Hypothalamus (tissue), 51 donors: ENCODE data around the gene CDKAL1.
A peak's percentile ranks its signal among the peaks of the same experiment; 100 is the strongest.
"Not testable (repeated sequence)": the region's sequence is repeated elsewhere in the genome, so short reads cannot be mapped to it uniquely, and the experiment has no call there.

Experiments
- DNase-seq, 51 donors: peaks; one replicate each; lab custom pipeline; 2025; lab: John Stamatoyannopoulos, UW

Gene CDKAL1

GRCh38 chr6:20907486-20908071, 373.3 kb downstream of the CDKAL1 start:
- DNase-seq, result peak in 1 of 51 donors; percentile 2

GRCh38 chr6:20909621-20910020, 375.4 kb downstream of the CDKAL1 start:
- no peak for DNase-seq

- no peak for DNase-seq
Measured at GRCh38 chr6:20911712-20912111, 377.5 kb downstream of the CDKAL1 start.

- no peak for DNase-seq
Measured at GRCh38 chr6:20915156-20915555, 380.9 kb downstream of the CDKAL1 start.

- DNase-seq, result no peak
Measured at GRCh38 chr6:20915626-20916025, 381.4 kb downstream of the CDKAL1 start.

GRCh38 chr6:20916086-20916485, 381.8 kb downstream of the CDKAL1 start:
- DNase-seq, result no peak

- no peak for DNase-seq
Measured at GRCh38 chr6:20918868-20919267, 384.6 kb downstream of the CDKAL1 start.

- DNase-seq, result no peak
Measured at GRCh38 chr6:20919677-20920385, 385.6 kb downstream of the CDKAL1 start.

GRCh38 chr6:20921578-20921977, 387.3 kb downstream of the CDKAL1 start:
- DNase-seq, result no peak

- DNase-seq, result no peak
Measured at GRCh38 chr6:20922743-20923142, 388.5 kb downstream of the CDKAL1 start.

GRCh38 chr6:20924094-20924493, 389.8 kb downstream of the CDKAL1 start:
- not testable (repeated sequence) for DNase-seq

- DNase-seq, result no peak
Measured at GRCh38 chr6:20924911-20925543, 390.8 kb downstream of the CDKAL1 start.

- DNase-seq, result no peak
Measured at GRCh38 chr6:20927130-20927860, 393.0 kb downstream of the CDKAL1 start.

- no peak for DNase-seq
Measured at GRCh38 chr6:20929283-20929682, 395.0 kb downstream of the CDKAL1 start.

GRCh38 chr6:20931093-20931492, 396.8 kb downstream of the CDKAL1 start:
- DNase-seq, result no peak

- DNase-seq, result no peak
Measured at GRCh38 chr6:20931772-20932171, 397.5 kb downstream of the CDKAL1 start.

GRCh38 chr6:20932284-20932683, 398.0 kb downstream of the CDKAL1 start:
- no peak for DNase-seq

- DNase-seq, result no peak
Measured at GRCh38 chr6:20933057-20933788, 399.0 kb downstream of the CDKAL1 start.

GRCh38 chr6:20936949-20937348, 402.7 kb downstream of the CDKAL1 start:
- DNase-seq, result no peak

- DNase-seq, result no peak
Measured at GRCh38 chr6:20939161-20939775, 405.0 kb downstream of the CDKAL1 start.
